Natural killer cell (primary cell): ENCODE data around the gene EFHC1. TPM values are rescaled to one million over a fixed set of nuclear protein-coding genes. Genes with fewer than 3 reads are reported as not detected.

Experiments used
- ATAC-seq, 3 donors: fragments of 150-1000 bp in 2 of 3; fragments of 200-7000 bp in 1 of 3; cut with Tn5 transposase; 1 replicate in 1 of 3; 2 replicates in 2 of 3; pipeline ENCODE4 v1.10.0; 2021; ENCODE audit warnings: mild to moderate bottlenecking in 2 of 3, moderate library complexity in 2 of 3
- DNase-seq, 2 donors: peaks; one replicate each; pipeline versions ENCODE4 v3.0.0 to v3.0.0-alpha.2; 2013 to 2021; ENCODE audit warnings: mixed read lengths in 1 of 2
- H3K27ac ChIP-seq: one replicate; pipeline ENCODE4 v1.5.1; 2013; ENCODE audit warnings: mild to moderate bottlenecking, low read length
- H3K27me3 ChIP-seq: one replicate; pipeline ENCODE4 v1.6.1; 2013; ENCODE audit warnings: low read length; ENCODE audit not compliant: control insufficient read depth, insufficient read depth
- H3K36me3 ChIP-seq: one replicate; pipeline ENCODE4 v1.6.1; 2013; ENCODE audit warnings: low read length; ENCODE audit not compliant: control insufficient read depth, insufficient read depth
- H3K4me1 ChIP-seq: one replicate; pipeline ENCODE4 v1.6.1; 2013; ENCODE audit warnings: low read length; ENCODE audit not compliant: control insufficient read depth, insufficient read depth
- H3K4me3 ChIP-seq: one replicate; pipeline ENCODE4 v1.5.1; 2013; ENCODE audit warnings: low read length
- H3K9me3 ChIP-seq: one replicate; pipeline ENCODE4 v1.6.1; 2013; ENCODE audit warnings: low read length; ENCODE audit not compliant: control insufficient read depth, insufficient read depth
- H3K27ac Mint-ChIP-seq, 2 donors: one replicate each; pipeline ENCODE4 v1.8.0; 2022; ENCODE audit warnings: mild to moderate bottlenecking in 2 of 2, mixed read lengths in 2 of 2, moderate library complexity in 1 of 2
- H3K27me3 Mint-ChIP-seq, 2 donors: one replicate each; pipeline ENCODE4 v1.8.0; 2022; ENCODE audit warnings: low read depth in 2 of 2, mixed read lengths in 2 of 2
- H3K36me3 Mint-ChIP-seq: one replicate; pipeline ENCODE4 v1.8.0; 2022; ENCODE audit warnings: mixed read lengths
- H3K4me1 Mint-ChIP-seq, 2 donors: one replicate each; pipeline ENCODE4 v1.8.0; 2022; ENCODE audit warnings: mixed read lengths in 2 of 2
- H3K4me3 Mint-ChIP-seq: one replicate; pipeline ENCODE4 v1.8.0; 2022; ENCODE audit warnings: mild to moderate bottlenecking, moderate library complexity, mixed read lengths
- H3K9me3 Mint-ChIP-seq, 2 donors: one replicate each; pipeline ENCODE4 v1.8.0; 2022; ENCODE audit warnings: mixed read lengths in 2 of 2
- CTCF ChIP-seq: fragments of 200-600 bp; IDR thresholded peaks from one replicate; pipeline ENCODE4 v1.8.0; 2022; ENCODE audit warnings: antibody characterized with exemption
- WGBS: methylation state at CpG from one replicate; pipeline ENCODE4 v1.1.7; 2013; ENCODE audit warnings: missing lambda C conversion rate; ENCODE audit not compliant: insufficient coverage; 5-methylcytosine and 5-hydroxymethylcytosine counted together
- intact Hi-C: fragments of 100-400 bp; cut with micrococcal nuclease; formaldehyde crosslinking; loops from one replicate; pipeline ENCODE4 v1.14.2; 2022
- total RNA-seq, 4 donors: library from RNA; stranded (reverse); fragments of 120-200 nt in 1 of 4; gene quantifications; one replicate each; pipeline versions ENCODE4 v1.2.3 to v1.2.4, GENCODE V29; 2013 to 2022

Gene EFHC1
- total RNA-seq, 3 donors from 2014 or later (not counting 1 experiment from before 2014, with no cell fraction given), result 10.7 to 20.9 (median 13.7) TPM

- ATAC-seq, result no peak
- 100% methylated on average over 2 of the region's 3 CpGs for WGBS
- H3K27me3 Mint-ChIP-seq, result no peaks in the 10 kb centered on the region
Observed at GRCh38 chr6:52540286-52540902, 120.3 kb downstream of the EFHC1 start.

GRCh38 chr6:52541135-52541534, 121.0 kb downstream of the EFHC1 start:
- H3K9me3 Mint-ChIP-seq, result no peaks in the 10 kb centered on the region
- peaks cover 25% of the 10 kb centered on the region for H3K4me1 ChIP-seq
- no peak overlapping the region for H3K27ac ChIP-seq
- H3K27me3 ChIP-seq, result no peaks in the 10 kb centered on the region
- intact Hi-C loops, result no loop called here
- H3K4me1 Mint-ChIP-seq, result peaks cover 56 to 66% of the 10 kb centered on the region in 2 donors
- WGBS, result 100% methylated on average over 5 of the region's 6 CpGs
- H3K27me3 Mint-ChIP-seq, result no peaks in the 10 kb centered on the region
- H3K4me3 Mint-ChIP-seq, result no peak overlapping the region
- H3K36me3 Mint-ChIP-seq, result no peaks in the 10 kb centered on the region
- H3K27ac Mint-ChIP-seq, result no peak overlapping the region
- no peak for TF ChIP-seq CTCF
- H3K36me3 ChIP-seq, result no peaks in the 10 kb centered on the region
- DNase-seq (no peak), ATAC-seq (no peak)
- H3K4me3 ChIP-seq, result no peak overlapping the region
- no peaks in the 10 kb centered on the region for H3K9me3 ChIP-seq

More at GRCh38 chr6:52540286-52540902, 120.3 kb downstream of the EFHC1 start:
- peaks cover 32% of the 10 kb centered on the region for H3K4me1 ChIP-seq
- DNase-seq, result no peak
- intact Hi-C loops, result no loop called here
- no peaks in the 10 kb centered on the region for H3K27me3 ChIP-seq
- H3K4me3 Mint-ChIP-seq, result no peak overlapping the region
- no peak overlapping the region for H3K27ac ChIP-seq
- H3K9me3 Mint-ChIP-seq, result no peaks in the 10 kb centered on the region
- no peaks in the 10 kb centered on the region for H3K36me3 ChIP-seq
- TF ChIP-seq CTCF, result no peak
- no peaks in the 10 kb centered on the region for H3K9me3 ChIP-seq
- no peak overlapping the region for H3K27ac Mint-ChIP-seq
- no peak overlapping the region for H3K4me3 ChIP-seq
- no peaks in the 10 kb centered on the region for H3K36me3 Mint-ChIP-seq
- H3K4me1 Mint-ChIP-seq, result peaks cover 55 to 66% of the 10 kb centered on the region in 2 donors

GRCh38 chr6:52543262-52543661, 123.1 kb downstream of the EFHC1 start:
- Mint-ChIP-seq H3K27me3 (no peaks in the 10 kb centered on the region), H3K9me3 (no peaks in the 10 kb centered on the region), H3K27ac (no peak overlapping the region), H3K36me3 (no peaks in the 10 kb centered on the region), H3K4me3 (no peak overlapping the region), H3K4me1 (peaks cover 54 to 64% of the 10 kb centered on the region in 2 donors)
- WGBS, result 100% methylated on average over 1 of the region's 1 CpG
- TF ChIP-seq CTCF, result no peak
- Histone ChIP-seq H3K4me3 (no peak overlapping the region), H3K9me3 (no peaks in the 10 kb centered on the region), H3K27ac (no peak overlapping the region), H3K27me3 (no peaks in the 10 kb centered on the region), H3K36me3 (no peaks in the 10 kb centered on the region), H3K4me1 (peaks cover 3% of the 10 kb centered on the region)
- no peak for ATAC-seq
- intact Hi-C loops, result no loop called here
- DNase-seq, result no peak
